ENCODE data around the gene SORL1-AS1.
A peak's percentile ranks its signal among the peaks of the same experiment; 100 is the strongest.

The SORL1-AS1 gene

GRCh38 chr11:121488641-121489040 lies 35.9 kb upstream of the SORL1-AS1 start:
- WGBS (ENCODE audit: extremely low coverage, insufficient read length, low lambda C conversion rate) = no CpG with 5 or more reads among the region's 6 CpGs
- Histone ChIP-seq H3K23ac (ENCODE audit: insufficient read length, low read depth, low read length) (no peak overlapping the region), H4K8ac (replicated peaks; ENCODE audit: insufficient read length, low read depth, low read length) (no peak overlapping the region), H3K4ac (ENCODE audit: low read depth, low read length) (no peak overlapping the region), H3T11ph (ENCODE audit: low read length) (no peak overlapping the region), H3K79me1 (ENCODE audit: insufficient read depth, low read depth, low read length, poor library complexity, severe bottlenecking) (no peaks in the 10 kb centered on the region), H2BK15ac (ENCODE audit: low read depth, low read length) (no peak overlapping the region), H4K91ac (ENCODE audit: insufficient read length, low read depth, low read length) (no peak overlapping the region), H2AFZ (ENCODE audit: low read length) (no peak overlapping the region), H3K14ac (ENCODE audit: insufficient read depth, low read length) (no peak overlapping the region), H3K23me2 (ENCODE audit: insufficient read length, low read depth, low read length, poor library complexity, severe bottlenecking) (no peaks in the 10 kb centered on the region), H2BK12ac (ENCODE audit: insufficient read length, low read depth, low read length) (no peak overlapping the region), H3K18ac (ENCODE audit: insufficient read length, low read depth, low read length) (no peak overlapping the region), H3K27ac (ENCODE audit: insufficient read length, low read depth, low read length) (no peak overlapping the region), H3K4me1 (ENCODE audit: insufficient read depth, low read length) (no peaks in the 10 kb centered on the region), H3K79me2 (ENCODE audit: insufficient read depth, low read length) (no peaks in the 10 kb centered on the region), H2AK5ac (ENCODE audit: insufficient read length, low read length) (no peak overlapping the region), H4K5ac (ENCODE audit: insufficient read length, low read depth, low read length) (no peak overlapping the region), H2BK120ac (ENCODE audit: low read depth, low read length, poor library complexity, severe bottlenecking) (no peak overlapping the region), H3K4me2 (ENCODE audit: insufficient read depth, insufficient read length, low read length) (no peak overlapping the region), H2BK5ac (ENCODE audit: insufficient read length, low read length) (no peak overlapping the region), H3K27me3 (ENCODE audit: insufficient read depth, low read length) (no peaks in the 10 kb centered on the region), H4K20me1 (ENCODE audit: control insufficient read depth, insufficient read depth, insufficient read length) (no peaks in the 10 kb centered on the region), H2BK20ac (ENCODE audit: low read depth, low read length, poor library complexity, severe bottlenecking) (no peak overlapping the region), H3K9ac (ENCODE audit: extremely low read depth, insufficient read length, low read length) (no peak overlapping the region), H3K56ac (ENCODE audit: insufficient read length, low read depth, low read length) (no peak overlapping the region), H3K9me3 (ENCODE audit: control insufficient read depth, low read depth, low read length) (no peaks in the 10 kb centered on the region)
- H3K4me3 Mint-ChIP-seq = no peak overlapping the region
- H3K27ac Mint-ChIP-seq = peak overlapping the region in 1 of 3 experiments; percentile 22; a peak in 1 of 7 replicates
- H3K36me3 Mint-ChIP-seq (ENCODE audit: insufficient read depth in 1 of 3, low read depth in 3 of 3) = peaks cover 33 to 73% (median 67%) of the 10 kb centered on the region in 3 experiments; a peak in 6 of 7 replicates
- no peak for DNase-seq
- no peak for TF ChIP-seq CTCF (conservative IDR thresholded peaks at IDR 0.05)
- peaks cover 6 to 10% of the 10 kb centered on the region in 2 experiments for H3K4me1 Mint-ChIP-seq
- no peaks in the 10 kb centered on the region for H3K9me3 Mint-ChIP-seq
- no peaks in the 10 kb centered on the region for H3K27me3 Mint-ChIP-seq (ENCODE audit: low read depth)
